SK-N-SH (cell line): ENCODE data around the gene ZNF81. TPM values are rescaled to one million over a fixed set of nuclear protein-coding genes. Genes with fewer than 3 reads are reported as not detected.
"Not testable (repeated sequence)": the region's sequence is repeated elsewhere in the genome, so short reads cannot be mapped to it uniquely, and the experiment has no call there.

Source experiments
- CTCF ChIA-PET: fragments of 300-600, 350-600 bp; formaldehyde crosslinking; extraction: SDS; loops from one replicate; lab custom pipeline; 2021; lab: Yijun Ruan, JAX
- POLR2A ChIA-PET: fragments of 350-600 bp; sonication (Branson Sonifier 250); formaldehyde crosslinking; extraction: SDS; loops from one replicate; lab custom pipeline; 2020; ENCODE audit warnings: antibody characterized with exemption, inconsistent platforms; lab: Yijun Ruan, JAX
- DNase-seq: peaks from one replicate; pipeline ENCODE4 v3.0.0; 2012
- H2AFZ ChIP-seq: fragments of 200-600 bp; sonication (generic); 2 replicates; pipeline ENCODE4 v1.8.1; 2016; ENCODE audit warnings: antibody characterized with exemption, mild to moderate bottlenecking, low read depth
- H3F3A ChIP-seq: fragments of 200-600 bp; sonication (generic); replicated peaks from 2 replicates; pipeline ENCODE3; 2016; ENCODE audit warnings: antibody characterized with exemption, mild to moderate bottlenecking; ENCODE audit not compliant: insufficient read depth
- H3K27ac ChIP-seq, 2 experiments: fragments of 200-500 bp in 1 of 2; fragments of 200-600 bp in 1 of 2; sonication (Bioruptor generic) in 1 of 2; sonication (generic), shearing (Covaris generic) in 1 of 2; 2 replicates each; pipeline versions ENCODE4 v1.5.1 to v1.6.1; 2014 to 2016; ENCODE audit warnings: low read depth in 2 of 2, inconsistent platforms in 1 of 2, low read length in 1 of 2, mild to moderate bottlenecking in 1 of 2, mixed read lengths in 1 of 2
- H3K27me3 ChIP-seq: fragments of 200-600 bp; sonication (generic), shearing (Covaris generic); 2 replicates; pipeline ENCODE4 v1.6.1; 2016; ENCODE audit warnings: mixed run types; ENCODE audit not compliant: insufficient read depth
- H3K36me3 ChIP-seq, 2 experiments: fragments of 200-500 bp in 1 of 2; fragments of 200-600 bp in 1 of 2; sonication (Bioruptor generic) in 1 of 2; sonication (generic) in 1 of 2; replicated peaks in 1 of 2; 2 replicates each; pipeline versions ENCODE3 to v1.5.1; 2014 to 2016; ENCODE audit warnings: low read length in 1 of 2, mild to moderate bottlenecking in 1 of 2; ENCODE audit not compliant: insufficient read depth in 2 of 2, control insufficient read depth in 1 of 2
- H3K4me1 ChIP-seq, 2 experiments: fragments of 200-500 bp in 1 of 2; fragments of 200-600 bp in 1 of 2; sonication (Bioruptor generic) in 1 of 2; sonication (generic), shearing (Covaris generic) in 1 of 2; 2 replicates each; pipeline versions ENCODE4 v1.5.1 to v1.6.1; 2014 to 2016; ENCODE audit warnings: low read depth in 1 of 2, low read length in 1 of 2, mixed run types in 1 of 2; ENCODE audit not compliant: insufficient read depth in 2 of 2, control insufficient read depth in 1 of 2
- H3K4me2 ChIP-seq: fragments of 200-600 bp; sonication (generic), shearing (Covaris generic); 2 replicates; pipeline ENCODE4 v1.6.1; 2017; ENCODE audit warnings: mixed run types
- H3K4me3 ChIP-seq, 2 experiments: fragments of 200-500 bp in 1 of 2; fragments of 200-600 bp in 1 of 2; sonication (Bioruptor generic) in 1 of 2; sonication (generic), shearing (Covaris generic) in 1 of 2; 2 replicates each; pipeline versions ENCODE4 v1.5.1 to v1.8.1; 2014 to 2016; ENCODE audit warnings: low read depth in 2 of 2, inconsistent platforms in 1 of 2, low read length in 1 of 2, mild to moderate bottlenecking in 1 of 2, mixed read lengths in 1 of 2, moderate library complexity in 1 of 2
- H3K79me2 ChIP-seq: fragments of 200-600 bp; sonication (generic); 2 replicates; pipeline ENCODE4 v1.8.1; 2017; ENCODE audit warnings: mild to moderate bottlenecking; ENCODE audit not compliant: insufficient read depth
- H3K9ac ChIP-seq: fragments of 200-600 bp; sonication (generic); 2 replicates; pipeline ENCODE4 v1.6.1; 2017; ENCODE audit warnings: mixed run types
- H3K9me2 ChIP-seq: fragments of 200-600 bp; sonication (generic); 2 replicates; pipeline ENCODE4 v1.6.1; 2017; ENCODE audit warnings: mixed run types
- H3K9me3 ChIP-seq: fragments of 200-600 bp; sonication (generic); 2 replicates; pipeline ENCODE4 v1.6.1; 2017; ENCODE audit warnings: mixed run types, mild to moderate bottlenecking, moderate library complexity
- H4K20me1 ChIP-seq: fragments of 200-600 bp; sonication (generic); 2 replicates; pipeline ENCODE4 v1.6.1; 2017; ENCODE audit warnings: mild to moderate bottlenecking, mixed run types; ENCODE audit not compliant: insufficient read depth
- CHD2 ChIP-seq: fragments of 150-350 bp; IDR thresholded peaks from 2 replicates; pipeline ENCODE4 v1.6.1; 2018; ENCODE audit warnings: low read length; ENCODE audit not compliant: partially characterized antibody
- CTCF ChIP-seq: fragments of 200-600 bp; sonication (generic); IDR thresholded peaks from 2 replicates; pipeline ENCODE4 v1.6.1; 2017; ENCODE audit warnings: antibody characterized with exemption, mild to moderate bottlenecking, moderate library complexity
- EP300 ChIP-seq, 2 experiments: IDR thresholded peaks; 2 replicates each; pipeline versions ENCODE4 v1.4.0 to v1.6.1; 2012; ENCODE audit warnings: borderline replicate concordance in 1 of 2, low read depth in 1 of 2, low read length in 1 of 2
- EZH2phosphoT487 ChIP-seq: fragments of 200-600 bp; sonication (generic); IDR thresholded peaks from 2 replicates; pipeline ENCODE4 v1.6.1; 2017; ENCODE audit warnings: low read depth, mixed run types, mild to moderate bottlenecking, antibody characterized with exemption, moderate library complexity, borderline replicate concordance
- FOXJ3 ChIP-seq: sonication (generic); formaldehyde crosslinking; IDR thresholded peaks from 2 replicates; pipeline ENCODE4 v1.5.1; 2020; ENCODE audit warnings: mild to moderate bottlenecking, missing genetic modification reagents
- FOXM1 ChIP-seq: IDR thresholded peaks from 2 replicates; pipeline ENCODE4 v1.4.0; 2012; ENCODE audit warnings: low read depth, mild to moderate bottlenecking
- MEF2A ChIP-seq: IDR thresholded peaks from 2 replicates; pipeline ENCODE4 v1.4.0; 2012; ENCODE audit warnings: low read depth, borderline replicate concordance
- NFIC ChIP-seq: IDR thresholded peaks from 2 replicates; pipeline ENCODE4 v1.4.0; 2012; ENCODE audit warnings: borderline replicate concordance
- RFX5 ChIP-seq: IDR thresholded peaks from 2 replicates; pipeline ENCODE4 v1.6.1; 2012; ENCODE audit warnings: mild to moderate bottlenecking, improper control_type of control experiment, low read length
- SMC3 ChIP-seq: IDR thresholded peaks from 2 replicates; pipeline ENCODE4 v1.6.1; 2012; ENCODE audit warnings: low read depth, low read length, improper control_type of control experiment
- TCF12 ChIP-seq: IDR thresholded peaks from 2 replicates; pipeline ENCODE4 v1.4.0; 2012
- WGBS: methylation state at CpG from one replicate; pipeline ENCODE4 v1.1.6; 2017; ENCODE audit warnings: low lambda C conversion rate; 5-methylcytosine and 5-hydroxymethylcytosine counted together
- polyA plus RNA-seq, 3 experiments: library from polyadenylated mRNA; depleted of rRNA; stranded (reverse); fragments of >200 nt; gene quantifications; 2 replicates each; pipeline ENCODE4 v1.2.3, GENCODE V29; 2012
- TF ChIP-seq, protein P1 (sequence below): IDR thresholded peaks from 2 replicates; pipeline ENCODE4 v1.6.1; 2012; ENCODE audit warnings: mild to moderate bottlenecking, low read depth, low read length, moderate library complexity
- TF ChIP-seq, protein P2 (sequence below): IDR thresholded peaks from 2 replicates; pipeline ENCODE4 v1.4.0; 2012; ENCODE audit warnings: low read depth

Gene ZNF81
- polyA plus RNA-seq, 1 of the 3 experiments (the other 2 are of a cell fraction) = 3.5 TPM

DNA sequence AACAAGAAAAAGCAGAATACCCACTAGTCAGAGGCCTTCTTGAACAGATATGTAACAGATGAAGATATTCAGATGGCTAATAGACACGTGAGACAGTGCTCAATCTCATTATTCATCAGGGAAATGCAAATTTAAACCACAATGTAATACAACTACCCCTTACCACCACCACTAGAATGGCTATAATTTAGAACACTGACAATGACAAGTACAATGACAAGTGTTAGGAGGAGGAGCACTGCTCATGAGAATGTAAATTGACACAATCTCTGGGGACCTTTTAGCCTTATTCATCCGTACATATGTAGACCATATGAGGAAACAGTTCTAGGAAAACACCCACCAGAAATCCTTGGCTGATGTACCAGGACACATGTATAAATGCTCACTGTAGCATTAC, 13.1 kb downstream of the ZNF81 start:
- no peak overlapping the region for H3K4me3 ChIP-seq
- ChIA-PET POLR2A (no interaction called here), CTCF (interaction anchor here (1.2 kb wide), 1 partner anchor 177 kb away, joined by 3 read pairs; no protein-coding TSS in a partner anchor)
- no peaks in the 10 kb centered on the region for H3K9me2 ChIP-seq
- no peaks in the 10 kb centered on the region for H3K79me2 ChIP-seq
- no peak overlapping the region for H2AFZ ChIP-seq
- no peaks in the 10 kb centered on the region for H3K9me3 ChIP-seq
- H3F3A ChIP-seq = peaks cover 3% of the 10 kb centered on the region
- no peak overlapping the region for H3K27ac ChIP-seq
- no peaks in the 10 kb centered on the region for H3K27me3 ChIP-seq
- H3K36me3 ChIP-seq = peaks cover 34 to 44% of the 10 kb centered on the region in 2 experiments
- no peak overlapping the region for H3K9ac ChIP-seq
- no peaks in the 10 kb centered on the region for H4K20me1 ChIP-seq
- no peak for DNase-seq
- H3K4me2 ChIP-seq = no peak overlapping the region
- TF ChIP-seq, protein P1, sequence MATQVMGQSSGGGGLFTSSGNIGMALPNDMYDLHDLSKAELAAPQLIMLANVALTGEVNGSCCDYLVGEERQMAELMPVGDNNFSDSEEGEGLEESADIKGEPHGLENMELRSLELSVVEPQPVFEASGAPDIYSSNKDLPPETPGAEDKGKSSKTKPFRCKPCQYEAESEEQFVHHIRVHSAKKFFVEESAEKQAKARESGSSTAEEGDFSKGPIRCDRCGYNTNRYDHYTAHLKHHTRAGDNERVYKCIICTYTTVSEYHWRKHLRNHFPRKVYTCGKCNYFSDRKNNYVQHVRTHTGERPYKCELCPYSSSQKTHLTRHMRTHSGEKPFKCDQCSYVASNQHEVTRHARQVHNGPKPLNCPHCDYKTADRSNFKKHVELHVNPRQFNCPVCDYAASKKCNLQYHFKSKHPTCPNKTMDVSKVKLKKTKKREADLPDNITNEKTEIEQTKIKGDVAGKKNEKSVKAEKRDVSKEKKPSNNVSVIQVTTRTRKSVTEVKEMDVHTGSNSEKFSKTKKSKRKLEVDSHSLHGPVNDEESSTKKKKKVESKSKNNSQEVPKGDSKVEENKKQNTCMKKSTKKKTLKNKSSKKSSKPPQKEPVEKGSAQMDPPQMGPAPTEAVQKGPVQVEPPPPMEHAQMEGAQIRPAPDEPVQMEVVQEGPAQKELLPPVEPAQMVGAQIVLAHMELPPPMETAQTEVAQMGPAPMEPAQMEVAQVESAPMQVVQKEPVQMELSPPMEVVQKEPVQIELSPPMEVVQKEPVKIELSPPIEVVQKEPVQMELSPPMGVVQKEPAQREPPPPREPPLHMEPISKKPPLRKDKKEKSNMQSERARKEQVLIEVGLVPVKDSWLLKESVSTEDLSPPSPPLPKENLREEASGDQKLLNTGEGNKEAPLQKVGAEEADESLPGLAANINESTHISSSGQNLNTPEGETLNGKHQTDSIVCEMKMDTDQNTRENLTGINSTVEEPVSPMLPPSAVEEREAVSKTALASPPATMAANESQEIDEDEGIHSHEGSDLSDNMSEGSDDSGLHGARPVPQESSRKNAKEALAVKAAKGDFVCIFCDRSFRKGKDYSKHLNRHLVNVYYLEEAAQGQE = no peak
- TF ChIP-seq CTCF = no peak
- no peak for TF ChIP-seq SMC3
- TF ChIP-seq NFIC = no peak
- no peak for TF ChIP-seq EZH2phosphoT487
- TF ChIP-seq EP300 (IDR thresholded peaks at IDR 0.05; ENCODE audit: borderline replicate concordance in 1 of 2, low read depth in 1 of 2, low read length in 1 of 2) = no peak
- no peak for TF ChIP-seq FOXJ3 (CRISPR knock-in tag)
- no peak for TF ChIP-seq RFX5
- TF ChIP-seq FOXM1 = no peak
- TF ChIP-seq, protein P2, sequence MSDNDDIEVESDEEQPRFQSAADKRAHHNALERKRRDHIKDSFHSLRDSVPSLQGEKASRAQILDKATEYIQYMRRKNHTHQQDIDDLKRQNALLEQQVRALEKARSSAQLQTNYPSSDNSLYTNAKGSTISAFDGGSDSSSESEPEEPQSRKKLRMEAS = no peak
- no peak for TF ChIP-seq TCF12
- no peak for TF ChIP-seq MEF2A
- TF ChIP-seq CHD2 = no peak
- no peaks in the 10 kb centered on the region for H3K4me1 ChIP-seq
- WGBS = 95% methylated on average over 2 of the region's 2 CpGs

GRCh38 chrX:47850389-47850788, 13.7 kb downstream of the ZNF81 start:
- DNase-seq, H3K4me3 ChIP-seq, POLR2A ChIA-PET: not testable (repeated sequence)

More at GRCh38 chrX:47850389-47850788, 13.7 kb downstream of the ZNF81 start:
- peaks cover 34 to 43% of the 10 kb centered on the region in 2 experiments for H3K36me3 ChIP-seq
- H2AFZ ChIP-seq, H3K27ac ChIP-seq, H3K9me3 ChIP-seq, CTCF ChIA-PET, H4K20me1 ChIP-seq, H3K79me2 ChIP-seq, H3F3A ChIP-seq, H3K9me2 ChIP-seq, H3K4me2 ChIP-seq, H3K9ac ChIP-seq, H3K27me3 ChIP-seq, H3K4me1 ChIP-seq: not testable (repeated sequence)
- no CpG with 5 or more reads among the region's 2 CpGs for WGBS
